ENCODE results near the gene RHOV.

DNA sequence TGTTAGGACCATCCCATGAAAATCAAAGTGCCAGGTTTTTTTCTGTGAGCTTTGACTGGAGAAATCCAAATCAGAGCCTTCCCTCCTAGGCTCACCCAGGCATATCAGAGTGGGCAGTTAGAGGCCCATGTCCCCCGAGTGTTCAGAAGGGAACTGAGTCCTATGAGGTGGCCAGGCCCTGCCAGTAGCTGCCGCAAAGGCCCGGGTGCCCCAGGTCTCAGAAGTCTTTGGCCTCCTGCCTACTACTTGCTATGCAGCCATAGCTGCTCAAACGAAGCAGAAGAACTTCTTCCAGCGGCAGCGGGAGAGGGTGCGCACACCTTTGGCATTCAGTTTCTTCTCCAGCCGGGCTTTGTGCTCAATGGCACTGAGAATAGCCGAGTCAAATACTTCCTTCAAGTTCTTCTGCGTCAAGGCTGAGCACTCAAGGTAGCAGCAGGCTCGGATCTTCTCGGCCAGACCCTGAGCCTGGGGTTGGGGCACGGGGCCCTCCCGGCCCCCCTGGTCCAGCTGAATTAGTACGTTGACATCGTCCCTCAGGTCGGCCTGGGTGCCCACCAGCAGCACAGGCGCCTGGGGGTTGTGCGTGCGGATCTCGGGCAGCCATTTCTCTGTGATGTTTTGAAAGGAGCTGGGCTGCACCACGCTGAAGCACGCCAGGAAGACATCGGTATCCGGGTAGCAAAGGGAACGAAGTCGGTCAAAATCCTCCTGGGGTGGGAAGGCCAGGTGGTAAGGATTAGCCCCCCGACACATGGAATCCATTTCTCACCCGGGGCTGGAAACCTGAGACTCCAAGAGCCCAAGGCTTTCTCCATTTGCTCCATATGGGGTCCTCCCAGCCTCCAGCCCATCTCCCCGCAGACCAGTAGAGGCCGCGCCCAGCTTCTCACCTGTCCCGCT lies 992 bp downstream of the RHOV start:
- no peak for TF ChIP-seq POLR2AphosphoS5 (IDR thresholded peaks at IDR 0.05; ENCODE audit: low read depth, low read length)
- TF ChIP-seq, protein P1, sequence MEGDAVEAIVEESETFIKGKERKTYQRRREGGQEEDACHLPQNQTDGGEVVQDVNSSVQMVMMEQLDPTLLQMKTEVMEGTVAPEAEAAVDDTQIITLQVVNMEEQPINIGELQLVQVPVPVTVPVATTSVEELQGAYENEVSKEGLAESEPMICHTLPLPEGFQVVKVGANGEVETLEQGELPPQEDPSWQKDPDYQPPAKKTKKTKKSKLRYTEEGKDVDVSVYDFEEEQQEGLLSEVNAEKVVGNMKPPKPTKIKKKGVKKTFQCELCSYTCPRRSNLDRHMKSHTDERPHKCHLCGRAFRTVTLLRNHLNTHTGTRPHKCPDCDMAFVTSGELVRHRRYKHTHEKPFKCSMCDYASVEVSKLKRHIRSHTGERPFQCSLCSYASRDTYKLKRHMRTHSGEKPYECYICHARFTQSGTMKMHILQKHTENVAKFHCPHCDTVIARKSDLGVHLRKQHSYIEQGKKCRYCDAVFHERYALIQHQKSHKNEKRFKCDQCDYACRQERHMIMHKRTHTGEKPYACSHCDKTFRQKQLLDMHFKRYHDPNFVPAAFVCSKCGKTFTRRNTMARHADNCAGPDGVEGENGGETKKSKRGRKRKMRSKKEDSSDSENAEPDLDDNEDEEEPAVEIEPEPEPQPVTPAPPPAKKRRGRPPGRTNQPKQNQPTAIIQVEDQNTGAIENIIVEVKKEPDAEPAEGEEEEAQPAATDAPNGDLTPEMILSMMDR (IDR thresholded peaks at IDR 0.05), result no peak
- TF ChIP-seq RFX5 (IDR thresholded peaks at IDR 0.05; ENCODE audit: low read length), result no peak
- TF ChIP-seq, protein P2, sequence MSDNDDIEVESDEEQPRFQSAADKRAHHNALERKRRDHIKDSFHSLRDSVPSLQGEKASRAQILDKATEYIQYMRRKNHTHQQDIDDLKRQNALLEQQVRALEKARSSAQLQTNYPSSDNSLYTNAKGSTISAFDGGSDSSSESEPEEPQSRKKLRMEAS (IDR thresholded peaks at IDR 0.05; ENCODE audit: low read depth), result no peak
- TF ChIP-seq ELF1 (IDR thresholded peaks at IDR 0.05), result no peak

Data from SK-N-SH (cell line).